HEK293 (cell line): ENCODE data around the gene TMEM151B.
A peak's percentile ranks its signal among the peaks of the same experiment; 100 is the strongest.

ENCODE experiments used
- CTCF ChIA-PET: fragments of 350-600 bp; formaldehyde crosslinking; extraction: SDS; loops from one replicate; lab custom pipeline; 2021; ENCODE audit warnings: antibody characterized with exemption; lab: Yijun Ruan, JAX
- POLR2A ChIA-PET: fragments of 300-600 bp; formaldehyde crosslinking; extraction: SDS; loops from one replicate; lab custom pipeline; 2020; ENCODE audit warnings: antibody characterized with exemption, inconsistent platforms; lab: Yijun Ruan, JAX
- H3K27ac ChIP-seq: fragments of 200-500 bp; sonication (Bioruptor generic); 2 replicates; pipeline ENCODE4 v1.5.1; 2014; ENCODE audit warnings: low read depth, low read length, control low read depth, inconsistent platforms; ENCODE audit errors: extremely low read depth
- H3K36me3 ChIP-seq, 2 experiments: fragments of 200-500 bp in 1 of 2; sonication (Bioruptor generic) in 1 of 2; 1 replicate in 1 of 2; 2 replicates in 1 of 2; pipeline ENCODE4 v1.5.1; 2014 to 2017; ENCODE audit warnings: inconsistent platforms in 2 of 2, low read length in 2 of 2; ENCODE audit not compliant: control insufficient read depth in 2 of 2, insufficient read depth in 1 of 2
- H3K4me1 ChIP-seq: fragments of 200-500 bp; sonication (Bioruptor generic); 2 replicates; pipeline ENCODE4 v1.5.1; 2014; ENCODE audit warnings: mild to moderate bottlenecking, low read length, inconsistent platforms; ENCODE audit not compliant: control insufficient read depth, insufficient read depth
- H3K4me3 ChIP-seq: 2 replicates; pipeline ENCODE4 v1.5.1; 2011; ENCODE audit warnings: low read depth, mild to moderate bottlenecking, control low read depth, low read length, moderate library complexity
- H3K9me3 ChIP-seq: fragments of 200-500 bp; sonication (Bioruptor generic); 2 replicates; pipeline ENCODE4 v1.5.1; 2014; ENCODE audit warnings: low read depth, low read length, inconsistent platforms; ENCODE audit not compliant: control insufficient read depth, insufficient read depth
- BCL11A ChIP-seq: fragments of 450-650 bp; formaldehyde crosslinking; IDR thresholded peaks from 2 replicates; pipeline ENCODE4 v1.5.1; 2016; ENCODE audit warnings: low read depth, missing biosample characterization, missing genetic modification characterization
- GLIS2 ChIP-seq: fragments of 450-650 bp; formaldehyde crosslinking; IDR thresholded peaks from 2 replicates; pipeline ENCODE4 v1.5.1; 2016; ENCODE audit warnings: missing biosample characterization, missing genetic modification characterization
- RBAK ChIP-seq: fragments of 450-650 bp; formaldehyde crosslinking; IDR thresholded peaks from 2 replicates; pipeline ENCODE4 v1.5.1; 2016; ENCODE audit warnings: missing biosample characterization, missing genetic modification characterization
- SCRT2 ChIP-seq: fragments of 450-650 bp; formaldehyde crosslinking; IDR thresholded peaks from 2 replicates; pipeline ENCODE4 v1.5.1; 2016; ENCODE audit warnings: missing biosample characterization, missing genetic modification characterization
- ZBTB1 ChIP-seq: fragments of 450-650 bp; formaldehyde crosslinking; IDR thresholded peaks from 2 replicates; pipeline ENCODE4 v1.5.1; 2016; ENCODE audit warnings: missing biosample characterization, missing genetic modification characterization
- ZBTB20 ChIP-seq: fragments of 450-650 bp; formaldehyde crosslinking; IDR thresholded peaks from 2 replicates; pipeline ENCODE4 v1.5.1; 2016; ENCODE audit warnings: missing biosample characterization, missing genetic modification characterization
- ZBTB48 ChIP-seq: fragments of 450-650 bp; formaldehyde crosslinking; IDR thresholded peaks from 2 replicates; pipeline ENCODE4 v1.5.1; 2016; ENCODE audit warnings: missing biosample characterization, missing genetic modification characterization
- ZBTB8A ChIP-seq: fragments of 450-650 bp; formaldehyde crosslinking; IDR thresholded peaks from 2 replicates; pipeline ENCODE4 v1.5.1; 2016; ENCODE audit warnings: missing biosample characterization, missing genetic modification characterization
- ZNF121 ChIP-seq: fragments of 450-650 bp; formaldehyde crosslinking; IDR thresholded peaks from 2 replicates; pipeline ENCODE4 v1.5.1; 2016; ENCODE audit warnings: missing biosample characterization, missing genetic modification characterization
- ZNF202 ChIP-seq: fragments of 450-650 bp; formaldehyde crosslinking; IDR thresholded peaks from 2 replicates; pipeline ENCODE4 v1.5.1; 2016; ENCODE audit warnings: missing biosample characterization, missing genetic modification characterization, borderline replicate concordance
- ZNF211 ChIP-seq: fragments of 450-650 bp; formaldehyde crosslinking; IDR thresholded peaks from 2 replicates; pipeline ENCODE4 v1.5.1; 2016; ENCODE audit warnings: low read depth, missing biosample characterization, missing genetic modification characterization
- ZNF23 ChIP-seq: fragments of 450-650 bp; formaldehyde crosslinking; IDR thresholded peaks from 2 replicates; pipeline ENCODE4 v1.5.1; 2016; ENCODE audit warnings: missing biosample characterization, missing genetic modification characterization, borderline replicate concordance
- ZNF266 ChIP-seq: fragments of 450-650 bp; formaldehyde crosslinking; IDR thresholded peaks from 2 replicates; pipeline ENCODE4 v1.5.1; 2016; ENCODE audit warnings: missing biosample characterization, missing genetic modification characterization, low read depth
- ZNF366 ChIP-seq: fragments of 450-650 bp; formaldehyde crosslinking; conservative IDR thresholded peaks from 2 replicates; pipeline ENCODE4 v1.5.1; 2016; ENCODE audit warnings: missing biosample characterization, missing genetic modification characterization
- ZNF416 ChIP-seq: fragments of 450-650 bp; formaldehyde crosslinking; IDR thresholded peaks from 2 replicates; pipeline ENCODE4 v1.5.1; 2016; ENCODE audit warnings: missing biosample characterization, missing genetic modification characterization
- ZNF544 ChIP-seq: fragments of 450-650 bp; formaldehyde crosslinking; IDR thresholded peaks from 2 replicates; pipeline ENCODE4 v1.5.0; 2017; ENCODE audit warnings: missing biosample characterization, missing genetic modification characterization
- ZNF560 ChIP-seq: fragments of 450-650 bp; formaldehyde crosslinking; IDR thresholded peaks from 2 replicates; pipeline ENCODE4 v1.5.1; 2017; ENCODE audit warnings: missing biosample characterization, missing genetic modification characterization, borderline replicate concordance
- ZNF610 ChIP-seq: fragments of 450-650 bp; formaldehyde crosslinking; IDR thresholded peaks from 2 replicates; pipeline ENCODE4 v1.5.1; 2016; ENCODE audit warnings: missing biosample characterization, missing genetic modification characterization, borderline replicate concordance
- TF ChIP-seq, protein P1 (sequence below): fragments of 450-650 bp; formaldehyde crosslinking; IDR thresholded peaks from 2 replicates; pipeline ENCODE4 v1.5.1; 2017; ENCODE audit warnings: missing biosample characterization, missing genetic modification characterization
- TF ChIP-seq, protein P2 (sequence below): fragments of 450-650 bp; formaldehyde crosslinking; IDR thresholded peaks from 2 replicates; pipeline ENCODE4 v1.5.1; 2017; ENCODE audit warnings: missing biosample characterization, missing genetic modification characterization
- TF ChIP-seq, protein P3 (sequence below): fragments of 450-650 bp; formaldehyde crosslinking; IDR thresholded peaks from 2 replicates; pipeline ENCODE4 v1.5.1; 2017; ENCODE audit warnings: missing biosample characterization, missing genetic modification characterization
- TF ChIP-seq, protein P4 (sequence below): fragments of 450-650 bp; formaldehyde crosslinking; IDR thresholded peaks from 2 replicates; pipeline ENCODE4 v1.5.1; 2016; ENCODE audit warnings: missing biosample characterization, missing genetic modification characterization
- TF ChIP-seq, protein P5 (sequence below): fragments of 450-650 bp; formaldehyde crosslinking; IDR thresholded peaks from 2 replicates; pipeline ENCODE4 v1.5.1; 2016; ENCODE audit warnings: missing biosample characterization, missing genetic modification characterization

Gene TMEM151B

DNA sequence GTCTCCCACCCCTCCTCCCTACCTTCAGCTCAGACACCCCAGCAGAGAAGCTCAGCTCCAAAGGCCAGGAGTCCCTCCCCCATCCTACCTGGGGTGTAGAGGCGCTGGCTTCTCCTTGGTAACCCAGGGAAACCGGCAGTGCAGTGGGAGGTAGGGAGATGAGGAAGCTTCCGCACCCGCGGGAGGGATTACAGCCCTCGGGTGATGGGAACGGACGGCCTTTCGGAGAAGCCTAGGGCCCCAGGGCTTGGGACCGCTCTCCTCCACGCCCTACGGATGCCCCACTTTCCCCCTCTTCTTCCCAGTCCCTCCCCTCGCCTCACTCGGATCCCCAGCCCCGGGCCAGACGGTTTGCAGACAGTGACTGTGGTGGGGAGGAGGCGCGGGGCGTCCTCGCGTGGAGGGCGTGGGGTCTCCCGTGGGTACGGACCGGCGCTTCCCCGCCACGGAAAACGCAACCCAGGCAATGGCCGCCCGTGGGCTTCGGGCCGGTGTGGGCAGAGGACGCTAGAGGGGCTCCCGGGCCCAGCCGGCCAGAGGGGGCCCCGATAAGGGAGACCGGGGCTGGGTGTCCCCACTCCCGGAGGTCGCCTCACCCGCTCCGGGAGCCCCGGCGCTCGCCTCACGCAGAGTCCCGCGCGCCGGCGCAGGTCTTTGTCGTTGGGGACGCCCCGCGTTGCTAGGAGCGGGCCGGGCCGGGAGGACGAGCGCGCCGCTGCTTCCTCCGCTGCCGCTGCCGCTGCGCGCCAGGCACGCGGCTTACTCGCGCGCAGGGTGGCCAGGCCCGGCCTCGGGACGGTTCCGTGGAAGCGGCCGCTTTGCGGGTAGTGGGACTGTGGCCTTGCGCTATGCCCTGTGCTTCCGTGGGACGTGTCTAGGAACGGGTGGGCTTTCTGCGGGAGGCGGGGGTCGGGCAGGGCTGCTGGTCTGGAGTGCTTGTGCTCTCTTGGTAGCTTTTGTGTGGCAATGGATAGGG lies 27.1 kb downstream of the TMEM151B start (continued):
- TF ChIP-seq, protein P1, sequence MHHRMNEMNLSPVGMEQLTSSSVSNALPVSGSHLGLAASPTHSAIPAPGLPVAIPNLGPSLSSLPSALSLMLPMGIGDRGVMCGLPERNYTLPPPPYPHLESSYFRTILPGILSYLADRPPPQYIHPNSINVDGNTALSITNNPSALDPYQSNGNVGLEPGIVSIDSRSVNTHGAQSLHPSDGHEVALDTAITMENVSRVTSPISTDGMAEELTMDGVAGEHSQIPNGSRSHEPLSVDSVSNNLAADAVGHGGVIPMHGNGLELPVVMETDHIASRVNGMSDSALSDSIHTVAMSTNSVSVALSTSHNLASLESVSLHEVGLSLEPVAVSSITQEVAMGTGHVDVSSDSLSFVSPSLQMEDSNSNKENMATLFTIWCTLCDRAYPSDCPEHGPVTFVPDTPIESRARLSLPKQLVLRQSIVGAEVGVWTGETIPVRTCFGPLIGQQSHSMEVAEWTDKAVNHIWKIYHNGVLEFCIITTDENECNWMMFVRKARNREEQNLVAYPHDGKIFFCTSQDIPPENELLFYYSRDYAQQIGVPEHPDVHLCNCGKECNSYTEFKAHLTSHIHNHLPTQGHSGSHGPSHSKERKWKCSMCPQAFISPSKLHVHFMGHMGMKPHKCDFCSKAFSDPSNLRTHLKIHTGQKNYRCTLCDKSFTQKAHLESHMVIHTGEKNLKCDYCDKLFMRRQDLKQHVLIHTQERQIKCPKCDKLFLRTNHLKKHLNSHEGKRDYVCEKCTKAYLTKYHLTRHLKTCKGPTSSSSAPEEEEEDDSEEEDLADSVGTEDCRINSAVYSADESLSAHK (tag by site-specific recombination), result 0 out of 2 replicates have a peak, but pooled peaks have one; percentile 22
- TF ChIP-seq, protein P2, sequence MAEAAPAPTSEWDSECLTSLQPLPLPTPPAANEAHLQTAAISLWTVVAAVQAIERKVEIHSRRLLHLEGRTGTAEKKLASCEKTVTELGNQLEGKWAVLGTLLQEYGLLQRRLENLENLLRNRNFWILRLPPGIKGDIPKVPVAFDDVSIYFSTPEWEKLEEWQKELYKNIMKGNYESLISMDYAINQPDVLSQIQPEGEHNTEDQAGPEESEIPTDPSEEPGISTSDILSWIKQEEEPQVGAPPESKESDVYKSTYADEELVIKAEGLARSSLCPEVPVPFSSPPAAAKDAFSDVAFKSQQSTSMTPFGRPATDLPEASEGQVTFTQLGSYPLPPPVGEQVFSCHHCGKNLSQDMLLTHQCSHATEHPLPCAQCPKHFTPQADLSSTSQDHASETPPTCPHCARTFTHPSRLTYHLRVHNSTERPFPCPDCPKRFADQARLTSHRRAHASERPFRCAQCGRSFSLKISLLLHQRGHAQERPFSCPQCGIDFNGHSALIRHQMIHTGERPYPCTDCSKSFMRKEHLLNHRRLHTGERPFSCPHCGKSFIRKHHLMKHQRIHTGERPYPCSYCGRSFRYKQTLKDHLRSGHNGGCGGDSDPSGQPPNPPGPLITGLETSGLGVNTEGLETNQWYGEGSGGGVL (tag by site-specific recombination), result peak; percentile 35; the same call in 1 of the 2 replicates
- no peak for TF ChIP-seq ZNF416 (tag by site-specific recombination)
- no peak for TF ChIP-seq ZNF544 (tag by site-specific recombination)
- TF ChIP-seq ZNF610 (tag by site-specific recombination), result 0 out of 2 replicates have a peak, but pooled peaks have one; percentile 19
- peak; percentile 58 for TF ChIP-seq ZBTB20 (tag by site-specific recombination)
- TF ChIP-seq ZNF266, result no peak
- TF ChIP-seq ZNF366 (tag by site-specific recombination), result no peak
- TF ChIP-seq, protein P3, sequence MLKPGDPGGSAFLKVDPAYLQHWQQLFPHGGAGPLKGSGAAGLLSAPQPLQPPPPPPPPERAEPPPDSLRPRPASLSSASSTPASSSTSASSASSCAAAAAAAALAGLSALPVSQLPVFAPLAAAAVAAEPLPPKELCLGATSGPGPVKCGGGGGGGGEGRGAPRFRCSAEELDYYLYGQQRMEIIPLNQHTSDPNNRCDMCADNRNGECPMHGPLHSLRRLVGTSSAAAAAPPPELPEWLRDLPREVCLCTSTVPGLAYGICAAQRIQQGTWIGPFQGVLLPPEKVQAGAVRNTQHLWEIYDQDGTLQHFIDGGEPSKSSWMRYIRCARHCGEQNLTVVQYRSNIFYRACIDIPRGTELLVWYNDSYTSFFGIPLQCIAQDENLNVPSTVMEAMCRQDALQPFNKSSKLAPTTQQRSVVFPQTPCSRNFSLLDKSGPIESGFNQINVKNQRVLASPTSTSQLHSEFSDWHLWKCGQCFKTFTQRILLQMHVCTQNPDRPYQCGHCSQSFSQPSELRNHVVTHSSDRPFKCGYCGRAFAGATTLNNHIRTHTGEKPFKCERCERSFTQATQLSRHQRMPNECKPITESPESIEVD, result no peak
- no peak for TF ChIP-seq ZBTB1
- TF ChIP-seq ZNF211, result no peak
- TF ChIP-seq, protein P4, sequence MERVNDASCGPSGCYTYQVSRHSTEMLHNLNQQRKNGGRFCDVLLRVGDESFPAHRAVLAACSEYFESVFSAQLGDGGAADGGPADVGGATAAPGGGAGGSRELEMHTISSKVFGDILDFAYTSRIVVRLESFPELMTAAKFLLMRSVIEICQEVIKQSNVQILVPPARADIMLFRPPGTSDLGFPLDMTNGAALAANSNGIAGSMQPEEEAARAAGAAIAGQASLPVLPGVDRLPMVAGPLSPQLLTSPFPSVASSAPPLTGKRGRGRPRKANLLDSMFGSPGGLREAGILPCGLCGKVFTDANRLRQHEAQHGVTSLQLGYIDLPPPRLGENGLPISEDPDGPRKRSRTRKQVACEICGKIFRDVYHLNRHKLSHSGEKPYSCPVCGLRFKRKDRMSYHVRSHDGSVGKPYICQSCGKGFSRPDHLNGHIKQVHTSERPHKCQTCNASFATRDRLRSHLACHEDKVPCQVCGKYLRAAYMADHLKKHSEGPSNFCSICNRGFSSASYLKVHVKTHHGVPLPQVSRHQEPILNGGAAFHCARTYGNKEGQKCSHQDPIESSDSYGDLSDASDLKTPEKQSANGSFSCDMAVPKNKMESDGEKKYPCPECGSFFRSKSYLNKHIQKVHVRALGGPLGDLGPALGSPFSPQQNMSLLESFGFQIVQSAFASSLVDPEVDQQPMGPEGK (tag by site-specific recombination), result no peak
- no peak for TF ChIP-seq ZNF202
- peak; percentile 74 for TF ChIP-seq GLIS2 (tag by site-specific recombination)

DNA sequence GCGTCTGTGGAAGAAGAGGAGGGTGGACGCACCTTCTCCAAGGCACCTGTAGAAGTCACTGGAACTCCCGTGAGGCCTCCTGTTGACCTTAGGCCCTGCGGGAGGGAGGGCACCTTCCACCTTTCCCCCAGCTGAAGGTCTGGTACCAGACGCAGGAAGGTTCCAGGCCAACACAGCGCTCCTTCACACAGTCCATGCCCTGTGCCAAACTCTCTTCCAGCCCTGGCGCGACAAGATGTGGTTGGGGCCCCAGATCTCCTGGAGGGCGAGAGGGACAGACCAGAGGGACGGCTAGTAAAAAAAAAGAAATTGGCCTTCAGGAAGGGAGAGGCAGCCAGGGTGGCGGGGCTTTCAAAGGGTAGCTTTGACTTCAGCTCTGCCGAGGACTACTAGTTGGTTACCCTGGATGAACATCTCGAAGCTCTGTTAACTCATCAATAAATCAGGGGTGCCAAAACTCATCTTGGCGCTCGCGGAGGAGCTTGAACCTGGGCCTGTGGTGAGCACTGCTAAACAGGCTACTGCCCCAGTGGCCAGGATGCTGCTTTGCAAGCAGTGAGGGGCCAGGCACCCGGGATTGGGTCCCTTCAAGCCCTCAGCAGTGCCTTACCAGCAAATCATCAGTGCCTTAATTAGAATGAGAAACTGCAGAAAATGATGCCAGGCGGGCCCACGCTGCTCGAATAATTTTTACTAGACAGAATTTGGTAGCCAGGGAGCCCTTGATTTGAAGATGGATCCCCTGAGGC lies 28.0 kb downstream of the TMEM151B start:
- no peaks in the 10 kb centered on the region; the same call in 1 of the 2 replicates for H3K4me1 ChIP-seq
- peaks cover 14 to 36% of the 10 kb centered on the region in 2 experiments; a peak in 2 of 3 replicates for H3K36me3 ChIP-seq
- ChIA-PET POLR2A (interaction anchor here (1.0 to 2.6 kb wide), 4 partner anchors 10 to 89 kb away, joined by 3 to 13 read pairs (median 8); partner anchors contain the start of genes AARS2, CDC5L and HSP90AB1), CTCF (interaction anchor here (0.9 to 5.5 kb wide), 6 partner anchors 11 to 40 kb away, joined by 3 to 60 read pairs (median 6); partner anchors contain the start of gene AARS2)
- no peaks in the 10 kb centered on the region for H3K9me3 ChIP-seq
- H3K27ac ChIP-seq, result no peak overlapping the region
- H3K4me3 ChIP-seq, result no peak overlapping the region
- peak; percentile 57; the same call in 1 of the 2 replicates for TF ChIP-seq ZNF121 (tag by site-specific recombination)
- TF ChIP-seq ZNF544 (tag by site-specific recombination), result no peak
- no peak for TF ChIP-seq ZNF560 (tag by site-specific recombination)
- TF ChIP-seq BCL11A (tag by site-specific recombination), result no peak
- no peak for TF ChIP-seq ZNF266
- TF ChIP-seq ZNF23 (tag by site-specific recombination), result no peak
- TF ChIP-seq, protein P5, sequence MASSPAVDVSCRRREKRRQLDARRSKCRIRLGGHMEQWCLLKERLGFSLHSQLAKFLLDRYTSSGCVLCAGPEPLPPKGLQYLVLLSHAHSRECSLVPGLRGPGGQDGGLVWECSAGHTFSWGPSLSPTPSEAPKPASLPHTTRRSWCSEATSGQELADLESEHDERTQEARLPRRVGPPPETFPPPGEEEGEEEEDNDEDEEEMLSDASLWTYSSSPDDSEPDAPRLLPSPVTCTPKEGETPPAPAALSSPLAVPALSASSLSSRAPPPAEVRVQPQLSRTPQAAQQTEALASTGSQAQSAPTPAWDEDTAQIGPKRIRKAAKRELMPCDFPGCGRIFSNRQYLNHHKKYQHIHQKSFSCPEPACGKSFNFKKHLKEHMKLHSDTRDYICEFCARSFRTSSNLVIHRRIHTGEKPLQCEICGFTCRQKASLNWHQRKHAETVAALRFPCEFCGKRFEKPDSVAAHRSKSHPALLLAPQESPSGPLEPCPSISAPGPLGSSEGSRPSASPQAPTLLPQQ (tag by site-specific recombination), result no peak; the same call in 1 of the 2 replicates
- TF ChIP-seq RBAK (tag by site-specific recombination), result no peak
- no peak for TF ChIP-seq ZBTB8A
- no peak for TF ChIP-seq ZBTB48 (tag by site-specific recombination)
- TF ChIP-seq ZNF610 (tag by site-specific recombination), result no peak
- TF ChIP-seq SCRT2 (tag by site-specific recombination), result peak; percentile 17; the same call in 1 of the 2 replicates
